ENCODE data around the gene KRTAP27-1.

The KRTAP27-1 gene

DNA sequence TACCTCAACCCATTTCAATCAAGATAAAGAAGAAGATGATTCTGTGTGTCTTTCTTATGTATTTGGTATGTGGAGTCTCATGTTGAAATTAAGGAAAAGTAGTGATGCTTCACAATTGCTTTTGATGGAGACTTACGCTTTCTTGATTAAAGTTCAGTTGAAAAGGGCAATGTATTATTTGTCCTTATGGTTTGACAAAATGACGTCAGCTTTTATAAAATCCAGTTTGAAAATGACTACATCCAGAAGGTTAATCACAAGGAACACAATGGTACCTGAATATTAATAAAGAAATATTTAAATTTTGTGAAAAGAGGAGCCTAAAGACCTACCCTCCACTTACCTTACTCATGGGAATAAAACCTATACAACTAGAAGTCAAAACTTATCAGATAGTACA, 21.8 kb downstream of the KRTAP27-1 start:
- in situ Hi-C loops (cut with MboI; ENCODE audit: low sequenced_read_pairs, unreplicated experiment) = no loop called here
- TF ChIP-seq, protein P1, sequence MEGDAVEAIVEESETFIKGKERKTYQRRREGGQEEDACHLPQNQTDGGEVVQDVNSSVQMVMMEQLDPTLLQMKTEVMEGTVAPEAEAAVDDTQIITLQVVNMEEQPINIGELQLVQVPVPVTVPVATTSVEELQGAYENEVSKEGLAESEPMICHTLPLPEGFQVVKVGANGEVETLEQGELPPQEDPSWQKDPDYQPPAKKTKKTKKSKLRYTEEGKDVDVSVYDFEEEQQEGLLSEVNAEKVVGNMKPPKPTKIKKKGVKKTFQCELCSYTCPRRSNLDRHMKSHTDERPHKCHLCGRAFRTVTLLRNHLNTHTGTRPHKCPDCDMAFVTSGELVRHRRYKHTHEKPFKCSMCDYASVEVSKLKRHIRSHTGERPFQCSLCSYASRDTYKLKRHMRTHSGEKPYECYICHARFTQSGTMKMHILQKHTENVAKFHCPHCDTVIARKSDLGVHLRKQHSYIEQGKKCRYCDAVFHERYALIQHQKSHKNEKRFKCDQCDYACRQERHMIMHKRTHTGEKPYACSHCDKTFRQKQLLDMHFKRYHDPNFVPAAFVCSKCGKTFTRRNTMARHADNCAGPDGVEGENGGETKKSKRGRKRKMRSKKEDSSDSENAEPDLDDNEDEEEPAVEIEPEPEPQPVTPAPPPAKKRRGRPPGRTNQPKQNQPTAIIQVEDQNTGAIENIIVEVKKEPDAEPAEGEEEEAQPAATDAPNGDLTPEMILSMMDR (IDR thresholded peaks at IDR 0.05; ENCODE audit: borderline replicate concordance, control extremely low read depth, extremely low read depth, insufficient read depth, missing control alignments) = no peak
- DNase-seq (ENCODE audit: low spot score) = no peak

DNA sequence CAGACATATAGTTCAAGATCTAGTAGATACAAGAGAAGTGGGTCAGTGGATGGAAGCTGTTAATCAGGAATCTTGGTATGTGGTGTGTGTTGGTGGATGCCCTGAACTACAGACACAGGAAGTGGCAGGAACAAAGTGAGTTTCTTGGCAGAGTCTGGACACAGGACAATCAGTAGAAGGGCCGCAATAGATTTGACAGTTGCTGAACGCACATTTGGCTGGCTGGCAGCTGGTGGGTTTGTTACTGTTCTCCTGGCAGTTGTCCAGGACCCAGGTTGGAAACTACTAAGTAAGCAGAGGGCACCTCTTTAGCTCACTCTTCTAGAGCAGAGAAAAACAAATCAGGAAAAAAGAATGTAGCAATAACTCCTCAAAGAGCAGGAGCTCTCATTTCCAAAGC, 30.6 kb downstream of the KRTAP27-1 start:
- TF ChIP-seq, protein P1 (IDR thresholded peaks at IDR 0.05; ENCODE audit: borderline replicate concordance, control extremely low read depth, extremely low read depth, insufficient read depth, missing control alignments) = no peak
- in situ Hi-C loops (cut with MboI; ENCODE audit: low sequenced_read_pairs, unreplicated experiment) = no loop called here
- DNase-seq (ENCODE audit: low spot score) = no peak

DNA sequence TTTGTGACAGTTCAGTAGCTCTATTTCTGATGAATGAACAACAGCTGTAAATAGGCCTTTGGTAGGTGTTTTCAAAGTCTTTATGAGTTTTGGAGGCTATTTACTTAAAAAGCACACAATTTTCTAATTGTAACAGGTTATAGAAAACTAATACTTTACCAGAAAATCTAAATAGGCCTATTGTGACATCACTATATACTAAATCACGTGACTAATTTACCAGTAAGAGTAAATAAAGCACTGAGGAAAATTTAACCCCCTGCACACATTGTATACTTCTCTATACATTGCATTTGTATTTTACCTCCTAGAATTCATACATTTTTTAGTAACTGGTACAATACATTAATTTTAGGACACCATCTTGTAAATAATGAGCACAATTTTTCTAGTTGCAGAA, 32.4 kb downstream of the KRTAP27-1 start:
- in situ Hi-C loops (cut with MboI; ENCODE audit: low sequenced_read_pairs, unreplicated experiment) = no loop called here
- TF ChIP-seq, protein P1 (IDR thresholded peaks at IDR 0.05; ENCODE audit: borderline replicate concordance, control extremely low read depth, extremely low read depth, insufficient read depth, missing control alignments) = no peak
- no peak for DNase-seq (ENCODE audit: low spot score)

DNA sequence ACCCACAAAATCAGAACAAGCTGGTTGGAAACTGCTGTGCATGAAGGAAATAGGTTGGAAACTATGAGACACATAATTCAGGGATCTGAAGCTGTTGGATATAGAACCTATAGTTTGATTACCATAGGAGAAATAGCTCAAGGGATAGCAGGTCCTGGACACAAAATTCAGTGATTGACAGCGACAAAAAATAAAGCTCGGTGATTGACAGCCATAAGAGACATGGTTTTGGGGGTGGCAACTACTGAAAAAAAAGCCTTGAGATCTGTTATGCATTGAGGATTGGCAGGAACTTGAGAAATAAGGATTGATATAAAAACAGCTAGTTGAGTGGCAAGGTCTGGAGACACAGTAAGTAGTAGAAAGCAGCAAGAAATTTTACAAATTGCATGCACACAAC, 48.3 kb downstream of the KRTAP27-1 start, which contains the start of gene KRTAP25-1:
Gene KRTAP25-1, minus strand, starts transcription at position 300 of the 400 bp plus-strand sequence. Its CDS starts 24 bp downstream, at position 276.
- TF ChIP-seq, protein P1 (IDR thresholded peaks at IDR 0.05; ENCODE audit: borderline replicate concordance, control extremely low read depth, extremely low read depth, insufficient read depth, missing control alignments) = no peak

More for the DNA sequence above, 48.3 kb downstream of the KRTAP27-1 start, which contains the start of gene KRTAP25-1:
- in situ Hi-C loops (cut with MboI; ENCODE audit: low sequenced_read_pairs, unreplicated experiment) = no loop called here
- no peak for DNase-seq (ENCODE audit: low spot score)

Measured in GM13976 (cell line).